UCSD-AML1 (cell line): ENCODE measurements around the gene PKM.
"Not testable (repeated sequence)": the region's sequence is repeated elsewhere in the genome, so short reads cannot be mapped to it uniquely, and the experiment has no call there.

Experiments used
- DNase-seq: peaks from one replicate; lab custom pipeline; 2025; ENCODE audit not compliant: unreplicated experiment; lab: John Stamatoyannopoulos, UW

The PKM gene

DNA sequence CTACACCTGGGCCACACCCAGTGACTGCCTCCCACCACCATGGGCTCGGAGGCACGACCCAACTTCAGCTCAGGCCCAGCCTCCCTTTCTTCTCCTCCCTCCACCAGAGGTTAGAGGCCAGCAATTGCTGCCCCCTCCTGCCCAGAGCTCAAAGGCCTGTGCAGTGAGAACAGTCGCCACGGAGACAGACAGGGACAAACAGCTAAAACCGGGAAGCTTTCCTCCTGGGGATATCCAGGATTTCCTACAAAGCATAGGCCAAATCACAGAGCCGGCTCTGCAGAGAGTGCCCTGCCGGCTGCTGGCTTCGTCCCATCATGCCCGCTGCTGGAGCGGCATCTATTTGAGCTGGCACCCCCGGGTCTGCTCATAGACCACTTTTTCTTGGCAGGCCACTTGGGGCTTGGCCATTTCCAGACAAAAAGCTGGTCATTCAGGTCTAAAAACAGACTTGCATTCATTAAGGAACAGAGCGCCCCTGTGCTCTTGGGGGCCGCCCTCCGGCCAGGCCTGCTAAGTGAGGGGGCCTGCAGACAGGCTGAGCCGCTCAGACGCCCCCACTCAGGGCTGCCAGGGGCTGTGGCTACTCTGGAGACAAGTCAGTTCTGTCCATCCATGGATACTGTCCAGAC is 50.9 kb downstream of the PKM start:
- DNase-seq: no peak

DNA sequence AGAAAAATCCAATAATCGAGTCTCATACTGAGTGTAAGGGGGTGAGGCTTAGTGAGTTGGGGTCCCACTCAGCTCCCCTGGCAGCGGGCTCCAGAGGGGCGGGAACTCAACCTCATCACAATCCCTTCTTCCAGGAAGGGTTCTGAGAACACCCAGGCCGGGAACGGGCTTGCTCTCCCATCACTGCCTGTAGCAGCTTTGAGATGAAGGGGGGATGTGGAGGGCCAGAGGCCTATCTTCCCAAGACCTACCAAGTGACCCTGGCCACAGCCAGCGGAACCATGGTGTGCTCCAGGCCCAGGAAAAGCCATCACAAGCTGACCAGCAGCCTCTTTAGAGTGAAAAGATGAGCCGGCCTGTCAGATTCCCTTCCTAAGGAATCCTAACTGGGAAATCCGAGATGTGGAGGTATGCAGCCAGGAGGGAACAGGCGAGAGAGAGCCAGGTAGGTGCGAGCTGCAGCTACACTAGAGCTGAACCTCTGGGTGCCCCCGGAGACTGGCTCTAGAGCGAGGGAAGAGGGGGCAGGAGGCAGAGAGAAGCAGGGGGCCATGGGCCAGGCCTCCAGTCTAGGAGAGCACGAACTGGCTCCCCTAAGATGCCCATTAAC is 51.9 kb downstream of the PKM start:
- no peak for DNase-seq

DNA sequence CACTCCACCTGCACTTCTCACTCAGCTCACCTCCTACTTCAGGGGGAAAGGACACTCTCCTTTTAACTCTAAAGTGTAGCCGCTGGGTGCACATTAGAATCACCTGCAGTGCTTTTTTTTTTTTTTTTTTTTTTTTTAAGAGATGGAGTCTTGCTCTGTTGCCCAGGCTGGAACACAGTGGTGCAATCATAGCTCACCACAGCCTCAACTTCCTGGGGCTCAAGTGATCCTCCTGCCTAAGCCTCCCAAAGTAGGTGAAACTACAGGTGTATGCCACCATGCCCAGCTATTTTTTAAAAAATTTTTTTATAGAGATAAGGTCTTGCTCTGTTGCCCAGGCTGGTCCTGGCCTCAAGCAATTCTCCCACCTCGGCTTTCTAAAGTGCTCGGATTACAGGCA is 54.2 kb downstream of the PKM start:
- no peak for DNase-seq

DNA sequence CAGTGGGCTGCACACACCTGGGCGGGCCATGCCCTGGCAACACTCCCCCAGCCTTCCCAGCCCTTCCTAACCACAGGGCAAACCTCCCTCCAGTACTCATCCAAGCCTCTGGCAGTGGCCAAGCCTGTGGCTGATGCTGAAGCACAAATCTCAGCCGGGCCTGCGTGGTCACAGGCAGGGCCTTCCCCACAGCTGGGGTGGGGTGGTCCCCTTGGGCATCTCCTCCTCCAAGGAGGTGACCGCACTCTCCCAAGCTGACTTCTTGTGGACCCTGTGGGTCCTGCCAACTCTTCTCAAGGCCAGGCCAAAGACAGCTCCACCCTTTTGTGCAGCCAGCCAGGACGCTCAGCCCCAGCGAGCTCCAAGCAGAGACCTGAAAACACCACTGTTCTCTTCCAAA is 54.8 kb downstream of the PKM start:
- DNase-seq: no peak

DNA sequence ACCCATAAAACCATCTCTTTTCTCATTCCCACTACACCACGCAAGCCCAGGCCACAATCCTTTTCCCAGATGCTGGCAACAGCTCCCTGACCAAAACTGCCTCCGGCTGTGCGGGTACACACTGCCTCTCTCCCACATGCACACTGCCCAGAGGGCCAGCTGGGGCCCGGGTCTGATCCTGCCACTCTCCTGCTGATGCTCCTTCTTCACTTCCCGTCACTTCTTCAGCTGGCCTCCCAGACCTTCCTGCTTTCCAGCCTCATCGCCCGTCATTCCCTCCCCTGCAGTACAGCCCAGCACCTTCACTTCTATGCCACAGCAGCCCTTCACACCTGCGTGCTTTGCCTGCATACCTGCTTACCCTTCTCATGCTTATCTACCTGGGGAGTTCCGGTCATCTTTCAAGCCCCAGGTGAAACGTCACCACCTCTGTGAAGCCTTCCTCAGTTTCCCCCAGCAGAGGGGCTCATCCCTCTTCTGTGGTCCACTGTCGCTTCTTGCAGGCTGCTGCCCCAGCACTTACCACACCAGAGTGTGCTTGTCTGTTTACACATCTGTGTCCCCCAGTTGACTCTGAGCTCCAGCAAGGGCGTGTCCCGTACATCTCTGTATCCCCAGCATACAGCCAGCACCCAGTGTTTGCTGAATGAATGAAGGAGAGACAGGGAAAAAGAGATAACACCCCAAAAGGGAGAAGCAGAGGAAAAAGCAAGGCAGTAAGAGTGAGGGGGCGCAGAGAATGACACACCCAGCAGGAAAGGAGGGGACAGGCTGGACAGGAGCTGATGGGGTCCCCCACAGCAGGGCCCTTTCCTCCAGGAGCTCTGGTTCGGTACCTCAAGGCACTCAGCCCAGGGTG is 55.6 kb downstream of the PKM start:
- DNase-seq: no peak

DNA sequence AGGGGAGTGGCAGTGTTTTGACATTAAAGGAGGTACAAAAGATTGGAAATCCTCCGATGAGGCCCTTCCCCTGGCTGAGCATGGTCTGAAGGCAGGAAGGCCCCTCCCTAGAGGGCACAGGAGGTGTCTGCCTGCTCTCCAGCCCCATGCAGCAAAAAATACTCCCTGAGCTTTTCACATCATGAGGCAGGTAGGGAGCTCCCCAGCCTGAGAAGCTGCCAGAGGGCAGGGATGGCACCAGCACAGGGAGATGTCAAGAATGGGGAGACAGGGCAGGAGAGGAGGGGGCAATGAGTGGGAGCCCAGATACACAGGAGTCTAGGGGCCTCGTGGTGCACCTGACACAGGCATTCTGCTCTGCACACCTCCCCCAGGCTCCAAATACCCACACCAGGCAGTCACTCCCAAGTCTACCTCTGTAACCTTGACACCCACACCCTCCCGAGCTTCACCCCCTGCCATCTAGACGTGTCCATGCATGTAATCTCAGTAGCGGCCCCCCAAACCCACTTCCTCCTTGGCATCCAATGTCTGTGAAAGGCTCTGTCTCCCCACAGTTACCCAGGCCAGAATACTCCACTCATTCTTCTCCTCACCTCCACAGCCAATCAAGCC is 56.3 kb downstream of the PKM start:
- no peak for DNase-seq

DNA sequence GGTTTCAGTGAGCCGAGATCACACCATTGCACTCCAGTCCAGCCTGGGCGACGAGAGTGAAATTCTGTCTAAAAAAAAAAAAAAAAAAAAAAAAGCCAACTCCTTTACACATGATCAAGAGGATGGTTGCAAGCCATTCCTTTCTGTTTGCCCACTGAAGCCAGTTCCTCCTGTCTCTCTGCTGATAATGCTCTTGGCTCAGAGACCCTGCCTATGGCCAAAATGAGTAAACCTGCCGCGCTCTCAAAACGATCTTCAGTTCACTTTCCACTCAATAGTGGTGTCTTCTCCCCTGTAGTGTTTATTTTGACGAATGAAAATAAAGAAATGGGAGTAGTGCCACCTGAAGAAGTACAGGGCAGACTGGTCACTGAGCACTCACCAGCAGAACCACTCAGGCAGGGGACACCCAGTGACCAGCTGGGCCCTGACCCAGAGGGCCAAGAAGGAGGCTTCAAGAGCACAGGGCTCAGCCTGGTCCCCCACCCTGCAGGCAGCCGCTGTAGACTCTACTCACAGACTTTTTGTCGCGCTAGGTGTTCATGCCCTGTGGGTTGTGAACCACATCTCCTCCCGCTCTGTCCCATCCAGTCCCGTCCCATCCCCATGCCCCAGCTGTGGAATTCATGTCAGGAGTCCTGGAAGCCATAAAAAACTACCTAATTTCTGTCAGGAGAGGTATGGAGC is 57.0 kb downstream of the PKM start:
- no peak for DNase-seq

DNA sequence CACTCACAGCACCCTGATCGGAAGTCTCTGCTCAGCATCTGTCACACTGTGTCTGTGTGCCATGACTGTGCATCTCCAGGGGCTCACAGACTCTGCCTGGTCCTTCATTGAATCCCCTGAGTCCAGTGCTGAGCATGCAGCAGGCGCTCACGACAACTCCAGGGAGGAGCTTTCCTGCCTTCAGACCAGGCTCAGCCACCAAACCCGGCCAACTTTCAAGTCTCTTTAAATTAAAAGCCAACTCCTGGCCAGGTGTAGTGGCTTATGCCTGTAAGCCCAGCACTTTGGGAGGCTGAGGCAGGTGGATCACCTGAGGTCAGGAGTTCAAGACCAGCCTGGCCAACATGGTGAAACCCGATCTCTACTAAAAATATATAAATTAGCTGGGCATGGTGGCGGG is 57.6 kb downstream of the PKM start:
- no peak for DNase-seq

DNA sequence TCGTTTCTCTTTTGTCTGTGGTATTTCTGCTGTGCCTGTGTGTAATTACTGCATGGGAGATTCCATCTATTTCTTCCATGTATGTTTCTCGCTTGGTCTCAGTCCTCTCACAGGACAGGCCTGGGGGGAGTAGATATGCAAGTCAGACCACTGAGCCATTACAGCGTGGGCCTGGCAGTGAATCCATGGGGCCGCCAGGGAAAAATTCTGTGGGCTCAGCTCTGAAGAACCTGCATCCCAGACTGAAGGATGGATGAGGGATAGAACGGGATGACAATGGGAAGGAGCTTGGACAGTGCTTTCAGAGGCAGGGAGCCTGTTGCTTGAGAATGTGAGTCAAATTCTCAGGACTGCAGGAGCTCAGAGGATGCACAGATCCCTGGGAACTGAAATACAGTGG is 58.2 kb downstream of the PKM start:
- no peak for DNase-seq

DNA sequence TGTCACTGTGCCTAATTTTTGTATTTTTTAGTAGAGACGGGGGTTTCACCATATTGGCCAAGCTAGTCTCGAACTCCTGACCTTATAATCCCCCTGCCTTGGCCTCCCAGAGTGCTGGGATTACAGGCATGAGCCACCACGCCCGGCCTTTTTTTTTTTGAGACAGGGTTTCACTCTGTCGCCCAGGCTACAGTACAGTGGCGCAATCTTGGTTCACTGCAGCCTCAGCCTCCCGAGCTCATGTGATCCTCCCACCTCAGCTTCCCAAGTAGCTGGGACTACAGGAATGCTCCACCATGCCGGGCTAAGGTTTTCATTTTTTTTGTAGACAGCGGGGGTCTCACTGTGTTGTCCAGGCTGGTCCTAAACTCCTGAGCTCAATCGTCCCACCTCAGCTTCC is 59.0 kb downstream of the PKM start:
- DNase-seq: not testable (repeated sequence)

DNA sequence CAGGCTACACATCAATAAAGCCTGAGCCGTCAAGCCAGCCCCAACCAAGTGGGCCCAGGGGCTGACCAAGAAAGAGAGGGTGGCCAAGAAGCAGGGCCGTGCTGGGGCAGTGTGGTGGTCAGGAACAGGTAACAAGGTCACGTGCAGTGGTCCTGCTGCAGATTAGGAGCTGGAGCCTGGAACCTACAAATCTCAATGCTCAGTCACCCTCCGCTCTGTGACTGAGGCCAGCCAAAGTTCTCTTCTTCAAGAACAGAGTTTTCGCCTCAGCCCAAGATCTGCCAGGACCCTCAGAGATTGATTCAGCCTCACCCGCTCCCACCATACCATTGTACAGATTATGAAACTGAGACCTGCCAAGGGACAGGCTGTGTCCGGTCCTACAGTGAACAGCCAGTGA is 60.3 kb downstream of the PKM start:
- no peak for DNase-seq

DNA sequence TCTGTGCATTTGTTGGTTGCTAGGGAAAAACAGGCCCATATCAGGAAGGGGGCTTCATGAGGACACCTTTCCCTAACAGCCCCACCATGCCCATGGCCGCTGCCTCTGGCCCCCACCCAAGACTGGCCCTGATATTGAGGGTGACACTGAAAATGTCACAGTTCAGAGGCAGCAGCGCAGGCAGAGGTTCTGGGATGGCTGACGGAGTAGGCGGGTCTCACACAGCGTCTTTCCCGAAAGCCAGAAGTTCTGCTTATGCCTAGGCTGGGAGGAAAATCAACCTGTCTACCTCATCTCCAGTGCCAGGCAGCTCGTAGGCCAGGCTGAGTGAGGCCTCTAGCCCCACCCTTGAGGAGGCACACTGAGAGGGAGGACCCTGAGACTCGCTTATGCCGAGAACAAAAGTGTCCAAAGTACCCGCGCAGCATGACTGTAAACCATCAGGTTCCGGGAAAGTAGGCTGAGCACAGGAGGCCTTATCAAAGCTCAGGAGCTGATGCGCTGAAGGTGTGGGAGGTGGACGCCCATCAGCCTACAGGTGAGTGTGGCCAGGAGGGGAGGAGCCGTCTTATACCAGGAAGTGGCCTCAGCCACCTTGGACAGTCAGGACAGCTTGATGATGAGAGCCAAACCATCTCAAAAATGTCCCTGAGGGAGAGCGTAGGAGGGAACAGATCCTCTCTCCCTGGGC is 60.9 kb downstream of the PKM start:
- DNase-seq: no peak

DNA sequence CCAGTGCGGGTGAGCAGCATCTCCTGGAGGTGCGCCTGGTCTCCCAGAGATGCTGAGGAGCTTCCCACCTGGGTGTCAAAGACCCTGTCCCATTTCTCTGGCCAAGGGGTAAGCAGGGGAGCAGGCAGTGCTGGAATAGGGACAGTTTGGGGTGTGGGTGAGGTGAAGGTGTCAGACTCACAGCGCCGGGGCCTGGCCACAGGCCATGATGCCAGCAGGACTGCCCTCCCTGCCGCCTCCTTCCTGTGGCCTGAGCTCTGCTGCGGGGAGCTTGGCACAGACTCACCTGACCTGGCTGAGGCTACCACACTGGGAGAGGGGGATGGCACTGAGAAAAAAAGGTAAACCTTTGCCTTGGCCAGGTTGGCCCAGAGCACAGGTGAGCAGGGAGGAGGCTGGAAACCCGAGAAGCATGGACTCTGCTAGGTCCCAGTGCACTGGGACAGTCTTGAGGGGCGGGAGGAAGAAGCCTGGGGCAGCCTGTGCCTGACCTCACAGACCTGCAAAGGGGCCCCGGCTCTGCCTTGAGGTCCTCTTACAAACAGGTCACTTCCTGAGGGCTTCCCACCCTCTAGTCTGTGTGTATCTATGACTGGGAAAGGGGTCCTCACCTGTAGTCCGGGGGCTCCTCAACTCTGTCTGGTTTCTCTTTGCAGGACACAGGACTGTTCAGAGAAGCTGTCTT is 61.6 kb downstream of the PKM start:
- DNase-seq: no peak

DNA sequence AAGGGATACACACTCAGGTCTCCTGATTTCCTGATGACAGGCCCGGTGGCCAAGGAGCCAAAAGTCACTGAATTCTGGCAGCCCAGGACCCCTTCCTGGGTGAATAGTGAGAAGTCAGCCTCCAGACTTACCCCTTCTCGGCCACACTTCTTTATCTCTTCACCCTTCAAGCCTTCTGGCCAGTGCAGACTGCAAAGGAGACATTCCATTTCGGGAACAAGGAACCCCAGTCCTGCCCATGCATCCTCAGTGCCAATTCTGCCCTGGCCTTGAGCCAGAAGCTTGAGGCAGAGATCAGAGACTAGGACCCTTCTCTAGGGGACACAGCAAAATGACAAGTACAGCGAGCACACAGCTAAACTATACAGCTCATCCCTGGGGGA is 62.2 kb downstream of the PKM start:
- DNase-seq: no peak

DNA sequence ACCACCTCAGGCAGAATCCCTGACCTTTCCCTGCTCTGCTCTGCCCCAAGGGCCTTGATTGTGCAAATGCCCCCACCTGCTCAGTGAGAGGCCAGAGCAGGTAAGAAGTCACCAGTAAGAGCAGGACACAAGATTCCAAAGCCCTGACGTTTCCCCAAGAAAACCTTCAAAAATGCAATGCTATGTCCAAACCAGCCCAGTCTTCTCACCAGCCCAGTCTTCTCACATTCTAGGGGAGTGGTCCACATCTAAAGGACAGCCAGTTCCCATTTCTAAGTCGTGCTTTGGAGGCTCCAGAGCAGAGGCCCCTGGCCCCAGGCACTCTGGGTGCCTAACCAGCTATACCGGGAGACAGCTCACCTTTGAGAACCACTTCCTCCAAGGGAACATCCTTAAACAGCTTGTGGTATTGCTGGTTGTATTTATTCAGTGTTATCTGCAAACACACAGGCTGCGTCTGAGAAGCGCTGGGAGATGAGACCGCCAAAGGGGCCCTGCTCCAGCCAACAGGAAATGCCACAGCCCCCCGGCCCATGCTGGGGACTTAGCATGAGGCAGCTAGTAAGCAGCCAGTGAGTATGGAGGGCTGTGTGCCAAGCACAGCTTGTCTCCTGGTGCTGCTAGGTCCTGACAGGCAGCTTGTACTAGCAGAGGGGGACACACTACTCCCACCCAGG is 62.7 kb downstream of the PKM start:
- DNase-seq: peak; percentile 28

DNA sequence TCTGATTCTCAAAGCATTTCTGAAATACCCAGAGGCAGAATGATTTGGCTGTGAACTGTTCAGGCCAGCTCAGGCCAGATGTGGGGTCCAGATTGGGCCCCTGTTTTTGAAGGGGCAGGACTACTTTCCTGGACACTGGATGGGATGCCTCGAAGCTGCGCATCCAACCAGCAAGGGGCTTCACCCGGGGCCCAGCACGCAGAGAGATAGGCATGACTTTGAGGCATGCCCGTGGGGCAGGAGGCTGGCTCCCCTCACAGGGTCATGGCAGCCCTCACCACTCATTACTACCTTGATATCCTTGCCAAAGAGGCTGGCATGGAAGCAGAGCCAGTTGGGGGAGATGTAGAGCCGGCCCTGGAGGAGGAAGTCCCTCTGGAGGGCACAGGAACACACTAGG is 63.5 kb downstream of the PKM start:
- no peak for DNase-seq

DNA sequence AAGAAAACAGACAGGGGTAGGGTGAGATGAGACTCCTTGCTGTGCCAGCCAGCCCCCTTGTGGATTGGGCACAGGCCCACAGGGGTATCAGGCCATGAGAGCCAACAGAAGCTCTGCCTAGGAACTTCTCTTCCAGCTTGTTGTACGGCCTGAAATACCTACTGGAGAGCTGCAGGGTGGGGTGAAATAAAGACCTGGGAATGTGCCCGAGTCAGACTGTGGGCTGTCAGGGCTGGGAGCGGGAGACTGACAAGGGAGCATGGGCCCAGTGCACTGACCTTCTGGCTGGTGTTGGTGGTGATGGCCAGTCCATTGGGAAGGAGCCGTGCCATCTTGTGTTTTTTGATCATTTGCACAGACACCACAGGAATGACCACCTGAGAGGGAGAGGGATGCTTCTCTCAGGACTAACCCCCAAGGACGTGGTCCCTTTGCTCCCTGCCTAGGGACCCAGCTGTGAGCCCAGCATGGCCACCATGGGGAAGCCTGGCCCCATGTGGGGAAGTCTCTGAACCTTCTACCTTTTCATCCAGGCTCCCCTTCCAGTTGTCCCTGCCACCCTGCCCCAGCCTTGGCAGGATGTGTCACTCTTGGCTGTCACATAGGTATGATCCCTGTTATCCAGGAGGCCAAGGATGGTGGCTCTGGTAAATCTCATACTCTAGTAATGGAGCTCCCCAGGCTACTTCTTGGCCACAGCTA is 64.1 kb downstream of the PKM start:
- no peak for DNase-seq

DNA sequence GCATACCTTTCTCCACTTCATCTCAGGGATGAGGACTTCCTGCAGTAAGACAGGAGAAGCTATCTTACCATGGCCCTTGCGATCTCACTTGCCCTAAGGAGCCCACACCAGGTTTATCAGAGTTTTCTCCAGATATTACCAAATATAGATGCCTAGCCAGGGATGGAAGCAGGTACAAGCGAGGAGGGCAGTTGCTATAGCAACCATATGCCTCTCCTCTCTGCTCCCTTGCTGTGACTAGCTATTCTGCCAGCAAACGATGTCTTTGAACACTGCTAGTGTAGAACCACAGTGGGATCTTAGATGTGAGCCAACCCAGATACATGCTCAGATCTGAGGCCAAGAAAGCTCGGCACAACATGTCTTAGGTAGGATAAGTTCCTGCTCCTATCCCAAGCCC is 67.3 kb downstream of the PKM start:
- no peak for DNase-seq

DNA sequence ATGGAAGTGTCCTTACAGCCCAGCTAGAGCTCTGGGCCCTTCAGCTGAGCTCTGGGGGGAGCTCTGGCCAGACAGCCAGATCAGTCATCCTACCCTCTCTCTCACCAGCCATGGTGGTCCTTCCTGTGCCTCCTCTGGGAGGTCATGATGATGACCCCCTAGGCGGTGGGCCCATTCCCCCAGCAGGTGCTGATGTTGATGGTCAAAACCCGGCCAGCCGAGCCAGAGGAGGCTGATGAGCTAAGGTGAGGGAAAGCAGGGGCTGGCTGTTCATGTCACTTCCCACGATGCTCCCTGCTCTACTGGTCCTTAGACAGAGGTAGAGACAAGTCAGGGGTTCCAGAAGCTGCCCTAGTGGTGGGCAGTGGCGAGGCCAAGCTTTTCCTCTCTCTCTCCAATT is 68.4 kb downstream of the PKM start:
- no peak for DNase-seq
